Myocyte (in vitro differentiated cells): ENCODE results near the gene ZC3H12D. TPM values are rescaled to one million over a fixed set of nuclear protein-coding genes. Genes with fewer than 3 reads are reported as not detected.
"Not testable (repeated sequence)": the region's sequence is repeated elsewhere in the genome, so short reads cannot be mapped to it uniquely, and the experiment has no call there.

Experiments
- DNase-seq: peaks from one replicate; pipeline ENCODE4 v3.0.0-alpha.2; 2012; ENCODE audit warnings: low read depth
- total RNA-seq: library from RNA; depleted of rRNA; stranded (reverse); fragments of >200 nt; gene quantifications from 2 replicates; pipeline ENCODE4 v1.2.3, GENCODE V29; 2014

Gene ZC3H12D
- total RNA-seq, 1 donor from 2014 or later: 0.05 TPM

DNA sequence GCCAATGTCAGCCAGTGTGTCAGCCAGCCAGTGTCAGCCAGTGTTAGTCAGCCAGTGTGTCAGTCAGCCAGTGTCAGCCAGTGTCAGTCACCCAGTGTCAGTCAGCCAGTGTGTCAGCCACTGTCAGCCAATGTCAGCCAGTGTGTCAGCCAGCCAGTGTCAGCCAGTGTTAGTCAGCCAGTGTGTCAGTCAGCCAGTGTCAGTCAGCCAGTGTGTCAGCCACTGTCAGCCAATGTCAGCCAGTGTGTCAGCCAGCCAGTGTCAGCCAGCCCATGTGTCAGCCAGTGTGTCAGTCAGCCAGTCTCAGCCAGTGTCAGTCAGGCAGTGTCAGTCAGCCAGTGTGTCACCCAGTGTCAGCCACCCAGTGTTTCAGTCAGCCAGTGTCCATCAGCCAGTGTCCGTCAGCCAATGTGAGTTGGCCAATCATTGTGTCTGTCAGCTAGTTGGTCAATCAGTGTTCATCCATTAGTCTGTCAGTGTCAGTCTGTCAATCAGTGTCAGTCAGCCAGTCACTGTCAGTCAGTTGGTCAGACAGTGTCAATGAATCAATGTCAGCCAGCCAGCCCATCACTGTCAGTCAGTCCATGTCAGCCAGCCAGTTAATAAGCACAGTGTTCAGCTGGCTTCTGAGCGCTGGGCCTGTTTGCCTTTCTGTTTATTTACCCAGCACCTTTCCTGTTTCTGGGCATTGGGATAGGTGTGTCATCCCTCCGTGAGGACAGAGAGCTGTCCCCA, 40.3 kb downstream of the ZC3H12D start:
- not testable (repeated sequence) for DNase-seq

DNA sequence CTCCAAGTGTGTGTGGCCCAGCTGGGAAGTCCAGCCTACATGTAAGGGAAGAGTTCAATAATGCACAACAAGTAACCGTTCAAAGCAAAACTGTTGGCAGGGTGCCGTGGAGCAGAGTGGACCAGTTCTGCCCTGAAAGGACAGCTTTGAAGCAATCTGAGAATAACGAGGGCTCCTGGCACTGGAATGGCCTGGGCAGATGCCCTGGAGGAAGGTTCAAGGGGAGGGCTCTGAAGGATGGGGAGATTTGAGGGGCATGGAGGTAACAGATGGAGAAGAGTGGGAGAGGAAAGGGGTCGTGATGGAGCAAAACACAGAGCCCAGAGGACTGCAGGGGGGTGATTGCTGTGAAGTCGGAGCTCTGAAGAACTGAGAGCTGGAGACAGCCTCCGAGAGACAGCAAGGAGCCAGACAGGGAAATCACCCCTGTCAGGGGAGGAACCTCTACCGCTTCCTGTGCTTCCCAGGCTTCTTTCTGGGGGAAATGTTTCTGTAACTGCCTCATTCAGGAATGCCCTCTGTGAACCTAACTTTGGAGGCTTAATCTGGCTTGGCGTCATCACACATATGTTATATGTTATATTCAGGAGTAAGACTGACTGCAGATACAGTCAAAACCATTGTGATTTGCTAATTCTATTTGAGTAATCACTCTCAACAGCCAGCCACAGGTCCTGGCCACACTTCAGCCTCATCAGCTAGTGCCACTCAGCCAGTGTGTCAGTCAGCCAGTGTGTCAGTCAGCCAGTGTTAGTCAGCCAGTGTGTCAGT, 41.2 kb downstream of the ZC3H12D start:
- DNase-seq: no peak

- no peak for DNase-seq
Observed at GRCh38 chr6:149441740-149442139, 43.1 kb downstream of the ZC3H12D start.

- no peak for DNase-seq
Observed at GRCh38 chr6:149440735-149441671, 43.8 kb downstream of the ZC3H12D start.

- DNase-seq: no peak
Observed at GRCh38 chr6:149439626-149440025, 45.2 kb downstream of the ZC3H12D start.

- no peak for DNase-seq
Observed at GRCh38 chr6:149438855-149439254, 46.0 kb downstream of the ZC3H12D start.

DNA sequence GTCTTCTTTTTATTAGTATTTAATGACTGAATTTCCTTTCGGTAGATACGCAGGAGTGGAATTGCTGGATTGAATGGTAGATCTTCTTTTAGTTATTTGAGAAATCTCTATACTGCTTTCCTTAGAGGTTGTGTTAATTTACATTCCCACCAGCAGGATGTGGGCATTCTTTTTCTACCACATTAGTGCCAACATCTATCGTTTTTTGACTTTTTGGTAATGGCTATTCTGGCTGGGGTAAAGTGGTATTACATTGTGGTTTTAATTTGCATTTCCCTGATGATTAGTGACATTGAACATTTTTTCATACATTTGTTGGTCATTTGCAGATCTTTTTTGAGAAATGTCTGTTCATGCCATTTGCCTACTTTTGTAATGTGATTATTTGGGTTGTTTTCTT, 47.6 kb downstream of the ZC3H12D start:
- no peak for DNase-seq

GRCh38 chr6:149436647-149437046, 48.2 kb downstream of the ZC3H12D start:
- no peak for DNase-seq

GRCh38 chr6:149435919-149436586, 48.8 kb downstream of the ZC3H12D start:
- DNase-seq: no peak

DNA sequence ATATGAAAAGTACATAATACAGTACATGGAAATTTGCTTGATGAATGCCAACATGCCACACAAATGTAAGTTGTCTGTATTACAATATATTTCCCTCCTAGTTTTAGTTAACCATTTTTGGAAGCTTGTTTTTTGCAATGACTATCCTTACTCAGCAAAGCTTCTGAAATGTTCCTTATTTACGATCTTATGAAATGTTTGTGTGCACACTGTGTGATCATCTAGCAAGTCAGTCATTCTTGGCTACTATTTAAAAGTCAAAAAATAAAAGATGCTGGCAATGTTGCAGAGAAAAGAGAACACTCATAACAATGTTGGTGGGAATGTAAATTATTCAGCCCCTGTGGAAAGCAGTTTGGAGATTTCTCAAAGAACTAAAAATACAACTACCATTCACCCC, 50.9 kb downstream of the ZC3H12D start:
- no peak for DNase-seq

DNA sequence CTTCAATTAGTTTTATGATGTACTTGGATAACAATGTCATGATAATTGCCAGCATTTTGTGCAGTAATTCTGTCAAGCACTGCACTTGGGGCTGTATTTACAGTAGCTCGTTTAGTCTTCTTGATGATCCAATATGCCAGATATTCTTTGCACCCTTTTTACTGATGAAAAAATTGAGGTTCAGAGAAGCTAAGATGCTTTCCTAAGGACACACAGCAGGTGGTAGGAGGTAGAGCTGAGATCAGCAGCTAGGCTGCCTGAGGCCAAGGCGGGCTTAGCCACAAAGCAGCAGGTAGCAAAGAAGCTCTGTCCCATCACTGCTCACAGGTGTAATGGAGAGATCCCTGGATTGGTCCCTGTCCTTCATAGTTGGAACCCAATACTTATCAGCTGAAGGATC, 51.4 kb downstream of the ZC3H12D start:
- no peak for DNase-seq

DNA sequence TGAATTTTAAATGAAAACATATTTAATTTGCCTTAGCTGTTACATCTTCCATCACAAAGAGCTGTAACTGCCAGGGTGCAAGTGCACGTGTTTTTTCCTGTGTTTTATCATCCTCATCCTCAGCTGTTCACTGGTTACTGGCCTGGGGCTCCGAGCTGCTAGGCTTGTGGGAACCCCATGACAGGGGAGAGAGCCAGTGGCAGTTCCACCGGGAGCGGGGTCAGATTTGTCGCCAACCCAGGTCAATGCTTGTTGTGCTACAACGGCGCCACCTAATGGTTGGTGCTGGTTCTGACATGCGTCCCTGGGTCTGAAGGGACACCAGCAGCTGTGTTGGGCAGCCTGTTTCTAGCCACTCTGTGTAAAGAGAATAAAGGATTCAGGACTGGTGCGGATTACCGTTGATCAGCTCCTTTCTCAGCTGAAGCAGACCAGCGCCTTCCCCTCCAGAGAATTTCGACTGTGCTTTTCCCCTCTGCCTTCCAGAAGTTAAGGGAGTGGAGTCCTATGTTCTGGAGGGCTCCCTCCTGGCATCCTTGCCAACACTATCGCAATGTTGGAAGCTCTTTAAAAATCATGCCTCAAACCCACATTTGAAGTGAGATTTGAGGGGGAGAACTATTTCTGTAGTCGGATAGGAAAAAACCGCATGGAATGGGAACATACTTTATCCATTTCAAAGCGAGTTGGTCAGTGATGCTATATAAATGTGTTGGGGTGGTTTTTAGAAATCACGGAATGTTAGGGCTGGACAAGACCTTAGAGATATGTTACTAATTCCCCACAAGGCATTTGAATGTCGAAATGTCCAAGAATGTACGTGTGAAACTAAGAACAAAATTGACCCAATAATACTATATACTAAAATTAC, 52.7 kb downstream of the ZC3H12D start:
- peak; percentile 92 for DNase-seq

GRCh38 chr6:149429427-149430360, 55.1 kb downstream of the ZC3H12D start:
- no peak for DNase-seq

GRCh38 chr6:149428606-149429005, 56.2 kb downstream of the ZC3H12D start:
- no peak for DNase-seq

DNA sequence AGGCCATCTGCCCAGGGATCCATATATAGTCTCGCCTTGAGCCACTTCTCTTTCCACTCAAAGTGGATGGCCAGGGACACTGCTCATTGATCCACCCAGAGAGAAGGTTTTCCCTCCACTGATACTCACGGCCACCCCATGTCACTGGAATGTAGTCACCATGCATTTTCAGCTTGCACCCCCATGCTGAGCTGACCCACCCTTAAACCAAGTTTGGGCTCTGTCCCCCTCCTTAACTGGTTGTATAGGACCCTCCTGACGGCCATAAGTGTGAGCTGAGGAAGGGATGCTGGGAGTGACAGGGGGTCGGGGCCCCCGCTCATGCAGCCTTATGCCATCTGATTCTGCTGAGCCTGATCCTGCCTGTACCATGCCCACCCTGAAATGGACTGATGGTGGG, 59.1 kb downstream of the ZC3H12D start:
- DNase-seq: no peak

DNA sequence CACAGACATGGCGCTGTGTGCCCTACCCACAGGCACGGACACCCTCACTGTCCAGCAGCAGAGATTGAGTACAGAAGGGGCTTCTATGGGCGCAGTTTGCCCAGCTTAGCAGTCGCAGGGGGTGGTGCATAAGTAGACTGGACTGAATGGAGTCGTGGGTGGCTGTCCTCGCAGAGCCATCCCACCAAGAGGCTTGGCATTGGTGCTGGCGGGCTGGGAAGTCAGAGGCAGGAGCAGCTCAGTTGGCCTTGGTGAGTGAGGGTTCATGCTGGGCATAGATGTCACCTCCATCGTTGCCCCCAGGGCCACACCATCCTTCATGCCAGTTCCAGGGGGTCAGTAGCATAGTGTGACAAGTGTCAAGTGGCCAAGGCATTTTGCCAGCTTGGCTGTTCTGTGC, 59.6 kb downstream of the ZC3H12D start:
- DNase-seq: no peak

DNA sequence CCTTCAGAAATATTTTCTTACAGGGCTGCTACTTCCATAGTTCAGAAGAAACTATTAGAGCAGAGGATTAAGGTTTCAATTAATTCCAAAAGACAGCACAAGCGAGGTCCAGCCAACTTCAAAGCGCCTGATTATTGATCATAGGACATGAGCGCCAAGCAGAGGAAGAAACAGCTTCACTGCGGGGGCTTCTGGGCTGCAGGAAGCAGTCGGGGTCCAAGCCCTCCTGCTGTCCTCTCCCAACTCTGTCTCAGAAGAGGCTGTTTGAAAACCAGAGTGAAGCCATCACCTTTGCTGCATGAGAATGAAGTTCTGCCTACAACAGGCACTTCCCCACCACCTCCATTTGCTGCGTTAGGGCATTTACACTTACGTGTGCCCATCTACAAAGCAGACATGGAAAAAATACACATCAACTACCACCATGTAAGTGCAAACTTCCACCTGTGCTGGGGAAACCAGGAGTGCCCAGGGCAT, 60.8 kb downstream of the ZC3H12D start:
- DNase-seq: no peak

DNA sequence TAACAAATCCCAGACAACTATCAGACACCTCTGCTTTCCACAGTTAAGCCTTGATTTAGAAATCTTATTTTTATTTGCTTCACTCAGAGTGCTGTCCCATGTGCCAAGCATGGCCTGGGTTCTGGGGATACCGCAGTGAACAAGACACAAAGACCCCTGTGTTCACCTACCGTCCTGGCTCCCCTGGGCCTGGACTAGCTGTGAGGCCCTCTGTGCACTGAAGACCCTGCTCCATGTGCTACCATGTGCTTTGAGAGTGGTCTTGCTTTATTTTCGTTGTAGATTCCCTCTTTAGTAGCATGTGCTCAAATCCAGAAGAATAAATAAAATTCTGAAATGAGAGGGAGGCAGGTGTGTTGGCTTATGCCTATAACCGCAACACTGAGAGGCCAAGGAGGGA, 62.2 kb downstream of the ZC3H12D start:
- no peak for DNase-seq

DNA sequence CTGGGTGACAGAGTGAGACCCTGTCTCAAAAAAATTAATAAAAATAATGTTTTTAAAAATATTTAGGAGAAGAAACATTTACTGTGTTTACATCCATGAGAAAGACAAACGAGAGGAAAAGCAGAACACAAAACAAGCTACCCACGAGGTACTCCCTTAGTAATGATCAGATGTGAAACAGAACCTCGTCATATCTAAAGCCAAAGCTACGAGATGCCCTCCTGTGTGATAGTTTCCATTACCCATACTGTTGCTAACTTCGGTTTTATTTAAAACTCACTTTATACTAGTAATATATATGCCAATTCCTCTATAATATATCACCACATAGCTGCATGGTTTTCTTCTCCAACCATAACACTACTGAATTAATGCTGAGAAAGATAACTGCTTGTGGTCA, 63.7 kb downstream of the ZC3H12D start:
- DNase-seq: no peak
